ENCODE results near the gene CAMKK2. TPM values are rescaled to one million over a fixed set of nuclear protein-coding genes. Genes with fewer than 3 reads are reported as not detected.
"Not testable (repeated sequence)": the region's sequence is repeated elsewhere in the genome, so short reads cannot be mapped to it uniquely, and the experiment has no call there.

The CAMKK2 gene
- total RNA-seq, 1 donor from 2014 or later = 17.8 TPM

DNA sequence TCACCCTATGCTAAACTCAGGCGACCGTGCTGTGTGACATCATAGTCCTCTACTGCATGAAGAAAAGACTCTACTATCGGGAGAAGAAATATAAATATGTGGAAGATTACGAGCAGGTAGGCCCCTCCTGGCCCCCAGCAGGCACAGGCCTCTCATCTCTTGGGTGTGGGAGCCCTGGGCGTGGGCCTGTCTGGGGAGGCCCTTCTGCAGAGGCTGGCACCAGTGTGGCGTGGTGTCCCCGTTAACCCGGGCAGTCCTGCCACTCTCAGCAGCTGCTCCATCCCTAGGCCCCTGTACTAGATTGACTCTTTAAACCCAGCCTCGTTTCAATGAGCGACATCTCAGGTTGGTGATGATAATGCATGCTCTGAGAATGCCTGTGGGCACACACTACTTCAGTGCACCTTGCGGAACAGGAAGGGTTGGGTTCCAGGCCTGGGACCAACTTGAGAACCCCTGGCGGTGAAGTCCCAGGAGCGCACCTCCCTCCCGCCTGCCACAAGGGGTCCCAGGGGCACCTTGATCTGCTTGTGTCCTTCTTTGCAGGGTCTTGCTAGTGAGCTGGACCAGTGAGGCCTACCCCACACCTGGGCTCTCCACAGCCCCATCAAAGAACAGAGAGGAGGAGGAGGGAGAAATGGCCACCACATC is 63.4 kb downstream of the CAMKK2 start:
- DNase-seq (ENCODE audit: low spot score) = no peak
- intact Hi-C loops (cut with DNase I) = no loop called here

GRCh38 chr12:121232163-121232562 is 64.3 kb downstream of the CAMKK2 start:
- no peak for DNase-seq (ENCODE audit: low spot score)
- intact Hi-C loops (cut with DNase I) = no loop called here

DNA sequence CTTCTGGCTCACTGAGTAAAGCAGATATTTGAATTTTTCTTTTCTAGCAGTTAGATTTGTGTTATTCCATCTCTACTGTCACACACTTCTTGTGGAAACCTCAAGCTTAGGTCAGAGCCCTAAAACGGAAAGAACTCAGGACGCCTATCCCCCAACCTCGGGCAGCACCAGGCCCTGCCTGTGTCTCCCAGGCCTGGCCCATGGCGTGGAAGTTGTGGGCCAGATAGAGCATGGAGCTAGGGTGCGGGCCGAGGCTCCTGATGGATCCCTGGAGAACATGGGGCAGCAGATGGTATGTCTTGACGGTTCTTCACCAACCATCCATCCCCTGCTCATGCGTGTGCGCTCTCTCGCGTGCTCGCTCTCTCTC is 66.0 kb downstream of the CAMKK2 start:
- DNase-seq (ENCODE audit: low spot score) = no peak
- intact Hi-C loops (cut with DNase I) = no loop called here

DNA sequence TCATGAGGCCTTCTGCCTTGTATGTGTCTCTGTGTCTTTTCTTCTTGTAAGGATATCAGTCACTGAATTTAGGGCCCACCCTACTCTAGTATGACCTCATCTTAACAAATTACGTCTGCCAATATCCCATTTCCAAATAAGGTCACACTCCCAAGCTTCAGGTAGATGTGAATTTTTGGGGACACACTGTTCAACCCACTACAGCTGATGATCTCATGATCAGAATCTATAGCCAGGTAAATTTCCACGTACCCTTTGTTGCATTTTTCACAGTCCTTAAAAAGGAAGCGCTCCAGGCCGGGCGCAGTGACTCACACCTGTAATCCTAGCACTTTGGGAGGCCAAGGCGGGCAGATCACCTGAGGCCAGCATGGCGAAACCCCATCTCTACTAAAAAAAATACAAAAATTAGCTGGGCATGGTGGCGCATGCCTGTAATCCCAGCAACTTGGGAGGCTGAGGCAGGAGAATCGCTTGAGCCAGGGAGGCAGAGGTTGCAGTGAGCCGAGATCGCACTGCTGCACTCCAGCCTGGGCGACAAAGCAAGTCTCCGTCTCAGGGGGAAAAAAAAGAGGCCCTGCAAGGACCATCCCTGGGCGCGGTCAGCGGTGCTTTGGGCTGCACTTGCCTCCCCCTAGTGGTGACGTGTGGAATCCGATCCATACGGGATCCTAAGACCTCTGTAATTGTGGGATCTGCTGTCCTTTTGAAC is 66.5 kb downstream of the CAMKK2 start:
- DNase-seq (ENCODE audit: low spot score); intact Hi-C loops (cut with DNase I): not testable (repeated sequence)

DNA sequence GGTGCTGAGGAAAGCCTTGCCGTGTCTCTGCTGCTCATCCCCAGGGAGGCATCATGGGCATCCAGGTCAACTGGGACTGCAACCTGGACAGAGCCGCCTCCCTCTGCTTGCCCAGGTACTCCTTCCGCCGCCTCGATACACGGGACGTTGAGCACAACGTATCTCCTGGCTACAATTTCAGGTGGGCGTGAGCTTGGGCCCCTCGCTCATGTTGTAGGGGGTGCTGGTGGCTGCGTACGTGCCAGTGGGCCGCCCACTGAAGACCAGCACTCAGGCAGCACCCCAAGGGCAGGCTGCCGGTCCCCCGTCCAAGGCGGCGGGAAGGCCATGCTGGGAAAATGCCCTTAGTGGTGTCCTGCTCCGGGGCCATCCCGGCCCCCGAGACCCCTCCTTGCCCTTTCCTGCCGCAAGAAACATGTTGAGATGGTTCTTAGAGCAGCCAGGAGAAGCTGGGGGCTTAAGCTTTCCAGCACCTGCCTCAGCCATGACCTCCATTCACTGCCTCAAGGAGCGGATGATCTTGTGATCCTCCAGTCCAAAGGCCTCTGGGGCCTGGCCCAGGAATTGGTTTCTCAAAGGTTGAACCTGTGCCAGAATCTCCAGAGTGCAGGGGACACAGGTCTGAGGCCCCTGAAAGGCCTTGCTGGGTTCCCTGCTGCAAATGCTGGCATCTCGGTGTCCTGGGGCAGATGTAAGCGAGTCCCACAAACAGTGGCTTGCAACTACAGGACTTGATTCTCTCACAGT is 67.4 kb downstream of the CAMKK2 start:
- DNase-seq (ENCODE audit: low spot score) = no peak
- intact Hi-C loops (cut with DNase I) = no loop called here

- intact Hi-C loops (cut with DNase I) = no loop called here
- no peak for DNase-seq (ENCODE audit: low spot score)
Measured at GRCh38 chr12:121227294-121227693, 69.2 kb downstream of the CAMKK2 start.

DNA sequence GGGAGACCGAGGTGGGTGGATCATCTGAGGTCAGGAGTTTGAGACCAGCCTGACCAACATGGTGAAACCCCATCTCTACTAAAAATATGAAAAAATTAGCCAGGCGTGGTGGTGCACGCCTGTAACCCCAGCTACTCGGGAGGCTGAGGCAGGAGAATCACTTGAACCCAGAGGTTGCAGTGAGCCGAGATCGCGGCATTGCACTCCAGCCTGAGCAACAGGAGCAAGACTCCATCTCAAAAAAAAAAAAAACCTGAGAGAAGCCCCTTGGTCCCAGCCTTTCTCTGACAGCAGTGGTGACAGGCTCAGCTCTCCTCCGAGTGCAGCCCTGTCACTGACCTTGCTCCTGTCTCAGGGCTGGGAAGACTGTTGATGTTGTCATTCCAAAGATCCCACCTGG is 69.6 kb downstream of the CAMKK2 start:
- DNase-seq (ENCODE audit: low spot score); intact Hi-C loops (cut with DNase I): not testable (repeated sequence)

DNA sequence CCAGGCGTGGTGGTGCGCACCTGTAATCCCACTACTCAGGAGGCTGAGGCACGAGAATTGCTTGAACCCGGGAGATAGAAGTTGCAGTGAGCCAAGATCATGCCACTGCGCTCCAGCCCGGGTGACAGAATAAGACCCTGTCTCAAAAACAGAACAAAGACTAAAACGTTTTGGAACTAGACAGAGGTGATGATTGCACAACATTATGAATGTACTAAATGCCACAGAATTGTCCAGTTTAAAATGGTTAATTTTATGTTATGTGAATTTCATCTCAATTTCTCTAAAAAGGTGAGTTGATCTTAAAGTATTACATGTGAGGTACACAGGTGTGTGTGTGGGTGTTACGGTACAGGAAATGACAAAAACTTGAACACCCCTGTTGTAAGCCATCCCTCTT is 70.1 kb downstream of the CAMKK2 start:
- no peak for DNase-seq (ENCODE audit: low spot score)
- intact Hi-C loops (cut with DNase I) = no loop called here

GRCh38 chr12:121224591-121224990 is 71.9 kb downstream of the CAMKK2 start:
- intact Hi-C loops (cut with DNase I) = no loop called here
- no peak for DNase-seq (ENCODE audit: low spot score)

GRCh38 chr12:121223292-121224285 is 72.9 kb downstream of the CAMKK2 start:
- intact Hi-C loops (cut with DNase I) = no loop called here
- no peak for DNase-seq (ENCODE audit: low spot score)

GRCh38 chr12:121222847-121223246 is 73.7 kb downstream of the CAMKK2 start:
- DNase-seq (ENCODE audit: low spot score) = no peak
- intact Hi-C loops (cut with DNase I) = no loop called here

DNA sequence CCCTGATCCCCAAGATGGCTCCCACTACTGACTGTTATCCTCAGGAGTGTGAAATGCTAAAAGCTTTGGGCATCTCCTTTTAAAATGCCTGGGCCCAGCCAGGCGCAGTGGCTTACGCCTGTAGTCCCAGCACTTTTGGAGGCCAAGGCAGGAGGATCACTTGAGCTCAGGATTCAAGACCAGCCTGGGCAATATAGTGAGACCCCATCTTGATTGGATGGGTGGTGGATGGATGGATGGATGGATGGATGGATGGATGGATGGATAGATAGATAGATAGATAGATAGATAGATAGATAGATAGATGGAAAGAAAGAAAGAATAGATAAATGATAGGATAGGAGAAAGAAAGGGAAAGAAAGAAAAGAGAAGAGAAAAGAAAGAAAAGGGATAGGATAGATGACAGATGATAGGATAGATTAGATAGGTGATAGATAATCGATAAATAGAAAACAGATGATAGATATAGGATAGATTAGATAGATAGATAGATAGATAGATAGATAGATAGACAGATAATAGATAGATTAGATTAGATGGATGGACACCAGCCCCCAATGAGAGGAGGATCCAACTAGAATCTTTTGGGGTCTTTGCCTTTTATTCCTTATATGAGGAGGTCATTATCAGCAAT is 77.0 kb downstream of the CAMKK2 start:
- intact Hi-C loops (cut with DNase I) = no loop called here

DNA sequence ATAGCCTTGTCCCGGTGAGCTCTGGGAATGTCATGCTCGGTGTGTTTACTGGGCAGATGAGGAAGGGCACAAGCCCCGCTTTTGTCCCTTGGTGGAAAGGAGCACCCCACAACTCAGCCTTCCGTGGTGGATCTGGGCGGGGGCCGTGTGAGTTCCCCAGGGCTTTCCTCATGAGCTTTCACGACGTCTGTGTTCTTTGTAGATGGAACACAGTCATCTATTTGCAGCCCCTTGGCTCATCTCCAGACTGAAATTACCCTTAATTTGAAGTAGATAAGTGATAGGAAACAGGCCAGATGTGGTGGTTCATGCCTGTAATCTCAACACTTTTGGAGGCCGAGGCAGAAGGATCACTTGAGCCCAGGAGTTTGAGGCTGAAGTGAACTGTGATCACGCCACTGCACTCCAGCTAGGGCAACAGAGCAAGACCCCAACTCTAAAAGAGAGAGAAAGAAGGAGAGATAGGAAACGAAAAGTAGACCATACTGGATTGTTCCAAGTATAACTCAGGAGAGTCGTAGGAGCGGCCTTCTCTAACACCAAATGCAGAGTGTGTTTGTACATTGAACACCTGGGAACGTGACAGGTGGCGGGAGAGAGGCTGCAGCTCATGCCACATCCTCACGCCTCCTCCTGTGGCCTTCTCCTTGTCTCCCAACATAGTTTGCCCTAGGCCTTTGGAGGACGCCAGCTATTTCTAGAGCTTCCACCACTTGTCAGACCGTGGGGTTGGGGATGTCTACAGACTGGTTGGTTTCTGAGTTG is 77.7 kb downstream of the CAMKK2 start:
- no peak for DNase-seq (ENCODE audit: low spot score)
- intact Hi-C loops (cut with DNase I) = no loop called here

More for the DNA sequence above, 77.0 kb downstream of the CAMKK2 start:
- no peak for DNase-seq (ENCODE audit: low spot score)

GRCh38 chr12:121217761-121218160 is 78.7 kb downstream of the CAMKK2 start:
- DNase-seq (ENCODE audit: low spot score) = no peak
- intact Hi-C loops (cut with DNase I) = no loop called here

DNA sequence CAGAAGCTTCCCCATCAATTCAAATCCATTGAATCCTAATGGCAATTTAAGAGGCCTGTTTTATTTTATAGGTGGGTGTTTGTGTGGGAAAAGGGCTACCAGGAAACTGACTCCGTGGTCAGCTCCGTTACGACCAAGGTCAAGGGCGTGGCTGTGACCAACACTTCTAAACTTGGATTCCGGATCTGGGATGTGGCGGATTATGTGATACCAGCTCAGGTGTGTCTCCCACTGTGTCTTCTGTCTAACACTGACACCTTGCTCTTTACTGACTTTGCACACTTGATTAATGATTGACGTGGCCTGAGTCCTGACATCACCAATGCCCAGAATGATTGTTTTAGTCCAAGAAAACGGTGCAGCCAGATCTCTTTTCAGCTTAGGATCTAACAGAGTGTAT is 79.4 kb downstream of the CAMKK2 start:
- intact Hi-C loops (cut with DNase I) = no loop called here

GRCh38 chr12:121216102-121216501 is 80.4 kb downstream of the CAMKK2 start:
- intact Hi-C loops (cut with DNase I) = no loop called here

More for the DNA sequence above, 79.4 kb downstream of the CAMKK2 start:
- DNase-seq (ENCODE audit: low spot score) = no peak

GRCh38 chr12:121214855-121215745 is 81.4 kb downstream of the CAMKK2 start:
- no peak for DNase-seq (ENCODE audit: low spot score)
- intact Hi-C loops (cut with DNase I) = loop anchor here (5.0 kb wide), 1 partner anchor 83 kb away; the partner anchor contains the start of gene P2RX7

More at GRCh38 chr12:121216102-121216501, 80.4 kb downstream of the CAMKK2 start:
- no peak for DNase-seq (ENCODE audit: low spot score)
